K562 (cell line): ENCODE results near the gene MYPN. TPM values are rescaled to one million over a fixed set of nuclear protein-coding genes. Genes with fewer than 3 reads are reported as not detected.

Source experiments
- C11orf30 ChIP-seq: fragments of 450-650 bp; IDR thresholded peaks from 2 replicates; pipeline ENCODE4 v1.6.1; 2016; ENCODE audit warnings: low read depth, mild to moderate bottlenecking
- MXD1 ChIP-seq: fragments of 250-450 bp; sonication (Bioruptor Pico); IDR thresholded peaks from 2 replicates; pipeline ENCODE4 v1.8.0; 2021; ENCODE audit warnings: borderline replicate concordance, mild to moderate bottlenecking, moderate library complexity; ENCODE audit not compliant: poor library complexity, severe bottlenecking
- NCOA2 ChIP-seq, 2 experiments: fragments of 450-650 bp; IDR thresholded peaks; 2 replicates each; pipeline ENCODE4 v1.6.1; 2018; ENCODE audit warnings: mild to moderate bottlenecking in 2 of 2, moderate library complexity in 1 of 2; ENCODE audit not compliant: partially characterized antibody in 2 of 2
- PML ChIP-seq: IDR thresholded peaks from 2 replicates; pipeline ENCODE4 v1.6.1; 2012; ENCODE audit warnings: low read length, inconsistent platforms
- PRMT5 ChIP-seq: sonication (generic); formaldehyde crosslinking; IDR thresholded peaks from 2 replicates; pipeline ENCODE4 v1.5.0; 2020; ENCODE audit warnings: missing genetic modification reagents
- RFX7 ChIP-seq: fragments of 250-450 bp; sonication (Bioruptor Pico); IDR thresholded peaks from 2 replicates; pipeline ENCODE4 v1.5.1; 2021; ENCODE audit warnings: mild to moderate bottlenecking
- ZBTB26 ChIP-seq: fragments of 450-650 bp; formaldehyde crosslinking; IDR thresholded peaks from 2 replicates; pipeline ENCODE4 v1.4.0; 2022; ENCODE audit warnings: missing genetic modification characterization
- ZNF23 ChIP-seq: fragments of 250-450 bp; sonication (Bioruptor Pico); IDR thresholded peaks from 2 replicates; pipeline ENCODE4 v1.4.0; 2020; ENCODE audit warnings: mild to moderate bottlenecking
- ZNF449 ChIP-seq: fragments of 250-450 bp; sonication (Bioruptor Pico); IDR thresholded peaks from 2 replicates; pipeline ENCODE4 v1.8.0; 2022; ENCODE audit warnings: moderate library complexity, mild to moderate bottlenecking, inconsistent platforms
- polyA plus RNA-seq, 8 experiments: library from polyadenylated mRNA; depleted of rRNA in 4 of 8; stranded (reverse) in 5 of 8; unstranded in 3 of 8; fragments of >200 nt; fragmentation: Nextera tagmentation in 2 of 8; fragmentation: Illumina TruSeq in 1 of 8; extraction: Ambion mirVana in 2 of 8; extraction: Trizol in 1 of 8; gene quantifications; 2 replicates each; pipeline versions ENCODE4 v1.2.1 to v1.2.3, GENCODE V29; 2011 to 2014; ENCODE audit warnings: inconsistent platforms in 1 of 8, missing spikeins in 1 of 8
- total RNA-seq, 7 experiments: library from RNA; depleted of rRNA in 6 of 7; stranded (reverse); fragments of >200 nt in 6 of 7; fragmentation: Illumina TruSeq in 2 of 7; extraction: Trizol in 2 of 7; gene quantifications; 2 replicates each; pipeline versions ENCODE4 v1.2.1 to v1.2.3, GENCODE V29; 2011 to 2021; ENCODE audit warnings: low replicate concordance in 1 of 7

MYPN gene
- total and polyA plus RNA-seq, 9 of the 15 experiments (the other 6 are each of a cell fraction or from before 2014, with no cell fraction given) = not detected

GRCh38 chr10:68253346-68253745, 144.1 kb downstream of the MYPN start (continued):
- no peak for TF ChIP-seq ZNF449 (CRISPR knock-in tag)
- TF ChIP-seq RFX7 (CRISPR knock-in tag) = no peak
- TF ChIP-seq ZBTB26 (CRISPR knock-in tag) = no peak
- no peak for TF ChIP-seq PRMT5 (CRISPR knock-in tag)
- no peak for TF ChIP-seq C11orf30
- no peak for TF ChIP-seq ZNF23
- TF ChIP-seq NCOA2 (IDR thresholded peaks at IDR 0.05; ENCODE audit: partially characterized antibody in 2 of 2) = no peak
- no peak for TF ChIP-seq PML
- TF ChIP-seq MXD1 (CRISPR knock-in tag) = no peak
- TF ChIP-seq, all 486 proteins: peak for 0
